ENCODE data around the gene SLC12A9.

- TF ChIP-seq CTCF (IDR thresholded peaks at IDR 0.05): no peak
- no peak for TF ChIP-seq ZFX (IDR thresholded peaks at IDR 0.05; ENCODE audit: borderline replicate concordance)
These were observed 62.5 kb downstream of the SLC12A9 start for GRCh38 chr7:100914879-100915447.

All from 22Rv1 (cell line).